Stimulated activated CD8-positive, alpha-beta memory T cell treated with anti-CD3 and anti-CD28 coated beads, Interleukin-15, amount 100 ng/mL, for 24 hours (primary cell): Measurements from ENCODE around the gene NAA25.
"Not testable (repeated sequence)": the region's sequence is repeated elsewhere in the genome, so short reads cannot be mapped to it uniquely, and the experiment has no call there.

Source experiments
- DNase-seq: peaks from one replicate; pipeline ENCODE4 v3.0.0-alpha.2; 2020; ENCODE audit warnings: low read depth

The NAA25 gene

GRCh38 chr12:112116232-112117060, 7.9 kb upstream of the NAA25 start:
- DNase-seq: no peak

- DNase-seq: no peak
These were observed 6.9 kb upstream of the NAA25 start for GRCh38 chr12:112115259-112116045.

DNA sequence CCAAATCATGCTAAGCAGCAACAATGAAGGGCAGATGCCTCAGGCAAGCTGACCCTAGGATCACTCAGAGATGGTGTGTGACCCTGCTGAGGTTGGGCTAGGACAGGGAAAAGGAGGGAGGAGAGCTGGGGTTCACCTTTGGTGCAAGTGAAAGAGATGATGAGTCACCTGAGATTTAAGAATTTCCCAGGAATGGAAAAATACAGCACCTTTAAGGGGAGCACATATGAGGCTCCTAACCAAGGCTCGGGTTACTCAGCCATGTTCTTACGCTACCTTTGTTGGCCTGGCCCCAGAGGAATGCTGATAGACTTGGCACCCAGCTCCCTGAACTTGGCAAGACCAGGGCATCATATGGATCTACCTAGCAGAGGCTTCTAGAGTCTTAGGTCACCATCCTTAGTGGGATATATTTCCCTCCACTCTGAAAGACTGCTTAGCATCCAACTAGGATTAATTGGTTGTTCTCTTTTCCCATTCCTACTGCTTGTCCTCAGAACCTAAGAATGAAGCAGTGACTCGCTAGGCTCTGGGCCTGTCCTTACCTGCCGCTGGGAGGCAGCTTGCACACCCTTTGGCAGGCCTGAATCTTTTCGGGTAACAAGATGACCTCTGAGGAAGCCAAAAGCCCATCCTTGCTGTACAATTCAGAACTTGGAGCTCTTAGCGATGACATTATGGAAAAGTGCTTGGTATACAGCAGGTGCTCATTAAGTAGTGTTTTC, 4.0 kb upstream of the NAA25 start:
- no peak for DNase-seq

DNA sequence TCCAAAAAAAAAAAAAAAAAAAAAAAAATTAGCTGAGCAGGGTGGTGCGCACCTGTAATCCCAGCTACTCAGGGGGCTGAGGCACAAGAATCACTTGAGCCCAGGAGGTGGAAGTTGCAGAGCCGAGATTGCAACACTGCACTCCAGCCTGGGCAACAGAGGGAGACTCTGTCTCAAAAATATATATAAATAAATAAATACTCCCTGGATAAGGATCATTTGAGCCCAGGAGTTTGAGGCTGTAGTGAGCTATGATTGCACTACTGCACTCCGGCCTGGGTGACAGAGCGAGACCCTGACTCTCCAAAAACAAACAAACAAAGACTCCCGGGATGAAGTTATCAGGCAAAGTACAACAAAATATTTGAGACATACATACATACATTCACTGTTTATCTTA, 3.3 kb upstream of the NAA25 start:
- DNase-seq: no peak

DNA sequence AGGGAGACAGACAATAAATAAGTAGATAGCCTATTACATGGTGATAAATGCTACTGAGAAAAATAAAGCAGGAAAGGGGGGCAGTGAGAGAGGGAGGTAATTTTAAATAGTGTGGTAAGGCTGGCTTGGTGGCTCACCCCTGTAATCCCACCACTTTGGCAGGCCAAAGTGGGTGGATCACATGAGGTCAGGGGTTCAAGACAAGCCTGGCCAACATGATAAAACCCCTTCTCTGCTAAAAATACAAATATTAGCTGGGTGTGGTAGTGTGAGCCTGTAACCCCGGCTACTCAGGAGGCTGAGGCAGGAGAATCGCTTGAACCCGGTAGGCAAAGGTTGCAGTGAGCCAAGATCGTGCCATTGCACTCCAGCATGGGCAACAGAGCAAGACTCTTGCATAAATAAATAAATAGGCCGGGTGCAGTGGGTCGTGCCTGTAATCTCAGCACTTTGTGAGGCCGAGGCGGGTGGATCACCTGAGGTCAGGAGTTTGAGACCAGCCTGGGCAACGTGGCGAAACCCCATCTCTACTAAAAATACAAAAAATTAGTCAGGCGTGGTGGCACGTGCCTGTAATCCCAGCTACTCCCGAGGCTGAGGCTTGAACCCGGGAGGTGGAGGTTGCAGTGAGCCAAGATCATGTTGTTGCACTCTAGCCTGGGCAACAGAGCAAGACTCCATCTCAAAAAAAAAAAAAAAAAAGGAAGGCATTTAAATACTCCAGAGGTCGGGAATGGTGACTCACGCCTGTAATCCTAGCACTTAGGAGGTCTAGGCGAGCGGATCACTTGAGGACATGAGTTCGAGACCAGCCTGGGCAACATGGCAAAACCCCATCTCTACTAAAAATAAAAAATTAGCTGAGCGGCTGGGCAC, 2.4 kb upstream of the NAA25 start:
- DNase-seq: not testable (repeated sequence)

- no peak for DNase-seq
These were observed 1.0 kb downstream of the NAA25 start for GRCh38 chr12:112107306-112108201.

GRCh38 chr12:112105891-112106290, 2.7 kb downstream of the NAA25 start:
- DNase-seq: no peak

GRCh38 chr12:112103758-112104503, 4.7 kb downstream of the NAA25 start:
- no peak for DNase-seq

- DNase-seq: not testable (repeated sequence)
These were observed 5.8 kb downstream of the NAA25 start for GRCh38 chr12:112102746-112103145.

DNA sequence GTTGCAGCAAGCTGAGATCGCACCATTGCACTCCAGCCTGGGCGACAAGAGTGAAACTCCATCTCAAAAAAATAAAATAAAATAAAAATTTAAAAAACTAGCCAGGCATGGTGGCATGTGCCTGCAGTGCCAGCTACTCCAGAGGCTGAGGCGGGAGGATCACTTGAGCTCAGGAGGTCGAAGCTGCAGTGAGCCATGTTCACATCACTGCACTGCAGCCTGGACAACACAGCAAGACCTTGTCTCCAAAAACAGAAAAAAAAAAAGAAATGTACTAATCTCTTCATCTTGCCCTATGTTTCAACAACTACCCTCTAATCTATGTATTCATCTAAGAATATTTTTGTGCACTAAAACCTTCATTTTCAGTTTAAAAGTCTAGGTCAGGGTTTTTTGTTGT, 6.5 kb downstream of the NAA25 start:
- no peak for DNase-seq

- not testable (repeated sequence) for DNase-seq
These were observed 8.1 kb downstream of the NAA25 start for GRCh38 chr12:112100500-112100899.

DNA sequence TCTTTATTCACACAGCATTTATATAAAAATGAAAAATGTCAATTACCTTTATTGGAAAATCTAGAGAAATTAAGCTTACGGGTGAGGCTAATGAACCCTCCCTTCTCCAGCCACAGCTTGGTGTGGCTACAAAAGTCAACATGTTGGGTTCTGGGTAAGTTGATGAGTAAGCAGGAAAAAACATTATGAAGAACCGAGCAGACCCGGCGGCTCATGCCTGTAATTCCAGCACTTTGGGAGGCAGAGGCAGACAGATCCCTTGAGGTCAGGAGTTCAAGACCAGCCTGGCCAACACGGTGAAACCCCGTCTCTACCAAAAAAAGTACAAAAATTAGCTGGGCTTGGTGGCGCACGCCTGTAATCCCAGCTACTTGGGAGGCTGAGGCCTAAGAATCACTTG, 10.9 kb downstream of the NAA25 start:
- DNase-seq: no peak

- DNase-seq: no peak
These were observed 11.9 kb downstream of the NAA25 start for GRCh38 chr12:112096667-112097066.

GRCh38 chr12:112096070-112096469, 12.5 kb downstream of the NAA25 start:
- DNase-seq: no peak

GRCh38 chr12:112091563-112091962, 17.0 kb downstream of the NAA25 start:
- no peak for DNase-seq

- no peak for DNase-seq
These were observed 20.7 kb downstream of the NAA25 start for GRCh38 chr12:112087851-112088250.

DNA sequence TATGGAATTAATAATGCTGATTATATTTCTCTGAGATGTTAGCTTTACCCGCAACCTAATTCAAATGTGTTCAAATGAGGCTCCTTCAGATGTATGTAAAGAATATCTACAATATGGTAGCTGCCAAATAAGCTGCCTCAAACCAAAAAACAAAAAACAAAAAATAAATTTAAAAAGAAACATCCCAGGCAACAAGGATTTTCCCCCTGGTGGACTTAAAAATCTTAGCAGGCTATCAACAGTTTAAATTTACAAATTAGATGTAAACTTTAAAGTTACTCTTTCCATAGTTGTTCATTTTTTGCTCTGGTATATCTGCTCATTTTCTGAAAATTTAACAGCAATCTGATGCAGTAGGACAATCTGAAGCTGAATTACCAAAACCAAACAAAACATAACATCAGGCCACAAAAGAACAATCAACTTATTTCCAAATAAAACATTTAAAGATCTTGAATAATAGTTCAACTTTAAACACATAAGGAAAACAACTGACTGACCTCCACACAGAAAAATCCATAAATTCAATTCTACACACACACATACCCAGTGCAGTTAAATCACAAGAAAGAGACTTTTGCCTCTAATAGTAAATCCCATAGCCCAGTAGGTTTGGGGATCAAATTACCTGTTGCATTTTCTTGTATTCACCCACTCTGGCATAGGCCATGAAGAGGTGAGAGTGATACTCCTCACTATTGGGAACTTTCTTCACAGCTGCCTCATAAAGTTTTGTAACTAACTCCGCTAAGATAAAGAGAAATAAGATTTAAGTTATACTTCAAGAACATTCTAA, 21.3 kb downstream of the NAA25 start:
- no peak for DNase-seq

DNA sequence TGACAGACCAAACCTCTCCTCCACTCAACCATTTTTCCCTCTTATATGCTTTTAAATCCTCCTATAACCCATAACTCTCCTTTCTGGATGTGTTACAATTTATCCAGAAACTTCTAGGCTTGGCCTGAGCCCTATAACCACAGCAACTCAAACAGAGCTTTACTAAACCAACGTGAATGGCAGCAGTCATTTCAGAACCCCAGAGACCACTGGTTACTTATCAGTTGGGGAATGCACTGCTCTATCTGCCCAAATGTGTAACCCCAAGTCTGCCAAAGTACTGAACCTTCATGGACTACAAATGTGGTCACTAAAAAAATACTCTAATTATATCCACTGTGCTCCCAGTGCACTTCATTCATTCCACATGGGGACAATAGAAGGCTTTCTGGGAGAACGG, 42.0 kb downstream of the NAA25 start:
- no peak for DNase-seq

- DNase-seq: no peak
These were observed 45.3 kb downstream of the NAA25 start for GRCh38 chr12:112063273-112063672.
